Measurements from ENCODE around the gene CCDC187.

The CCDC187 gene

GRCh38 chr9:136311051-136312008 is 7.4 kb upstream of the CCDC187 start:
- DNase-seq (ENCODE audit: low read depth), result no peak

GRCh38 chr9:136310273-136311030 is 6.6 kb upstream of the CCDC187 start:
- no peak for DNase-seq (ENCODE audit: low read depth)

- no peak for DNase-seq (ENCODE audit: low read depth)
These were observed 5.9 kb upstream of the CCDC187 start for GRCh38 chr9:136309806-136310220.

GRCh38 chr9:136309101-136309801 is 5.4 kb upstream of the CCDC187 start:
- no peak for DNase-seq (ENCODE audit: low read depth)

GRCh38 chr9:136308702-136309053 is 4.8 kb upstream of the CCDC187 start:
- no peak for DNase-seq (ENCODE audit: low read depth)

GRCh38 chr9:136308006-136308701 is 4.3 kb upstream of the CCDC187 start:
- no peak for DNase-seq (ENCODE audit: low read depth)

GRCh38 chr9:136307215-136307750 is 3.4 kb upstream of the CCDC187 start:
- DNase-seq (ENCODE audit: low read depth), result no peak

GRCh38 chr9:136306211-136307208 is 2.6 kb upstream of the CCDC187 start:
- DNase-seq (ENCODE audit: low read depth), result no peak

- DNase-seq (ENCODE audit: low read depth), result no peak
These were observed 1.9 kb upstream of the CCDC187 start for GRCh38 chr9:136305804-136306203.

GRCh38 chr9:136304981-136305380 is 1.1 kb upstream of the CCDC187 start:
- no peak for DNase-seq (ENCODE audit: low read depth)

- DNase-seq (ENCODE audit: low read depth), result no peak
These were observed 562 bp upstream of the CCDC187 start for GRCh38 chr9:136304456-136304855.

- DNase-seq (ENCODE audit: low read depth), result no peak
These were observed 649 bp downstream of the CCDC187 start for GRCh38 chr9:136303066-136303824.

- no peak for DNase-seq (ENCODE audit: low read depth)
These were observed 1.4 kb downstream of the CCDC187 start for GRCh38 chr9:136302527-136302926.

- DNase-seq (ENCODE audit: low read depth), result no peak
These were observed 3.0 kb downstream of the CCDC187 start for GRCh38 chr9:136300866-136301265.

GRCh38 chr9:136300016-136300545 is 3.8 kb downstream of the CCDC187 start:
- no peak for DNase-seq (ENCODE audit: low read depth)

GRCh38 chr9:136299541-136299940 is 4.4 kb downstream of the CCDC187 start:
- DNase-seq (ENCODE audit: low read depth), result no peak

GRCh38 chr9:136299116-136299515 is 4.8 kb downstream of the CCDC187 start:
- DNase-seq (ENCODE audit: low read depth), result no peak

GRCh38 chr9:136297766-136298735 is 5.8 kb downstream of the CCDC187 start:
- no peak for DNase-seq (ENCODE audit: low read depth)

Measured in stimulated activated CD8-positive, alpha-beta memory T cell treated with anti-CD3 and anti-CD28 coated beads, Interleukin-12 subunit alpha, Interleukin-12 subunit beta, amount 100 ng/mL, for 1 hour (primary cell).